Stimulated activated naive CD4-positive, alpha-beta T cell treated with Interleukin-2 at 50 U/mL for 16 hours (primary cell): ENCODE results near the gene ITK.
"Not testable (repeated sequence)": the region's sequence is repeated elsewhere in the genome, so short reads cannot be mapped to it uniquely, and the experiment has no call there.

ENCODE experiments used
- DNase-seq: peaks from one replicate; lab custom pipeline; 2025; lab: John Stamatoyannopoulos, UW

The ITK gene

GRCh38 chr5:157167214-157167621 lies 13.4 kb upstream of the ITK start:
- DNase-seq, result no peak

DNA sequence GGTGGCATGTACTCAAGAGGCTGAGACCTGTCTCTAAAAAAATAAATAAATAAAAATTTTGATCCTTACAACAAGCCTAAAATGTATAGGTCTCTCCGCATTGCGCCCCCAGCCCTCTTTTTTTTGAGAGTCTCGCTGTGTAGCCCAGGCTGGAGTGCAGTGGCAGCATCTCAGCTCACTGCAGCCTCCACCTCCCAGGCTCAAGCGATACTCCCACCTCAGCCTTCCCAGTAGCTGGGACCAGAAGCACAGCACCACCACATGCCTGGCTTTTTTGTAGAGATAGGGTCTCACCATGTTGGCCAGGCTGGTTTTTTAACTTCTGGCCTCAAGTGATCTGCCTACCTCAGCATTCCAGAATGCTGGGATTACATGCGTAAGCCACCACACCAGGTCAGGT lies 12.4 kb upstream of the ITK start:
- no peak for DNase-seq

GRCh38 chr5:157172403-157172802 lies 8.2 kb upstream of the ITK start:
- peak; percentile 93 for DNase-seq

- no peak for DNase-seq
Observed at GRCh38 chr5:157175071-157175612, 5.5 kb upstream of the ITK start.

GRCh38 chr5:157177953-157178352 lies 2.7 kb upstream of the ITK start:
- DNase-seq, result no peak

- DNase-seq, result no peak
Observed at GRCh38 chr5:157178966-157179365, 1.7 kb upstream of the ITK start.

GRCh38 chr5:157182143-157182757 lies 1.6 kb downstream of the ITK start:
- no peak for DNase-seq

GRCh38 chr5:157184117-157184670 lies 3.6 kb downstream of the ITK start:
- DNase-seq, result no peak

DNA sequence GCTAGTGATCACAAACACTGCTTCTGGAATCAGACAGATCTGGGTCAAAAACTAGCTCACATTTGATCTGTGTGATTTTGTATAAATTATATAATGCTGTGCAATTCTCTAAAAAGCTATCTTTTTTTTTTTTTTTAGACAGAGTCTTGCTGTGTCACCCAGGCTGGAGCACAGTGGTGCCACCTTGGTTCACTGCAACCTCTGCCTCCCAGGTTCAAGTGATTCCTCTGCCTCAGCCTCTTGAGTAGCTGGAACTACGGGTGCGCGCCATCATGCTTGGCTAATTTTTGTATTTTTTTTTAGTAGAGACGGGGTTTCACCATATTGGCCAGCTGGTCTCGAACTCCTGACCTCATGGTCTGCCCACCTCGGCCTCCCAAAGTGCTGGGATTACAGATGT lies 4.5 kb downstream of the ITK start:
- DNase-seq, result not testable (repeated sequence)

DNA sequence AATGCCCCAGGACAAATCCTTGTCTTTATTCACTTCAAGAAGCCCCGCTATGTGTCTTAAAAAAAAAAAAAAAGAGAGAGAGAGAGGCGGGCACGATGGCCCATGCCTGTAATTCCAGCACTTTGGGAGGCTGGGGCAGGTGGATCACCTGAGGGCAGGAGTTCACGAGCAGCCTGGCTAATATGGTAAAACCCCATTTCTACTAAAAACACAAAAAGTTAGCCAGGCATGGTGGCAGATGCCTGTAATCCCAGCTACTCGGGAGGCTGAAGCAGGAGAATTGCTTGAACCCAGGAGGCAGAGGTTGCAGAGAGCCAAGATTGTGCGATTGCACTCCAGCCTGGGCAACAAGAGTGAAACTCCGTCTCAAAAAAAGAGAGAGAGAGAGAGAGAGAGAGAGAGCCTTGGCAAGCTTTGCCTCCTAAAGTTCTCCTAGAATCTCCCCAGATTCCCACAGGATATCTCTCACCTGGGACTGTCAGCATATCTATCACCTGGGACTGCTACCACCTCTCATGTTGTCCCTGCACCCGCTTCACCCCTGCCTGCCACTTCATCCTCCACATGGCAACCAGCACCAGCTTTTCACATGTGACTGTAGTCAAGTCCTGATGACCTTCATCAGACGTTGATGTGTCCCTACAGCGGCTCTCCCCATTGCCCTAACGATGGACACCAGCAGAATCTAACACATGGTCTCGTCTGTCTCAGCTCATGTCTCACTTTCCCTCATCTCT lies 5.8 kb downstream of the ITK start:
- DNase-seq, result no peak

DNA sequence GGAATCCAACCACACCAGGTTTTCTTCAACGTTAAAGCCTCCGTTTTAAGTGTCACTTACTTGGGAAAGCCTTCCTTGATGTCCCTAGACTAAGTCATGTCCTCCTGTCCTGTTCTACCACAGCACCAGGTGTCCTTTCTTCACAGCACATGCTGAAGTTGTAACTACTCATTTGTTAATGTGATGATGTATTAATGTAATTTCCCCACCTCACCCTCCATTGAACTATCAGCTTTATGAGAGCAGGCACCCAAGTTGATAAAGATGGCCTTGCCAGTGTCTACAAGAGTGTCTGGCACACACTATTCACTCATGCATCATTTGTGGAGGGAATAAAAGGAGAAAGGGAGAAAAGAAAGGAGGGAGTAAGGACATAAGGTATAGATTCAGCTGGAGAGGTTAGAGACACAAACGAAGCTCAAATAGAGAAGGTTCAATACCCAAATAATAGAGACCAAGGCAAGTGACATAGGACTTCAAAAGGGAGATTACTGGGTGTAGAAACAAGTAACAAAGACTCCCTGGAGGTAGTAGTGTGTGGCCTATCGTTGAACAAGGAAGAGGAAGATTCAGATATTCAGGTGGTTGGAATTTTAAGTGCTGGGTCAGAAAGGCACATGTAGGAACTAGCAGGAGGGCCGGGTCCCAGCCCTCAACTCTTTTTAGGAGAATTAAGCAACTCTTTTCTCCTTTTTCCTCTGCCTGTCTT lies 6.6 kb downstream of the ITK start:
- no peak for DNase-seq

DNA sequence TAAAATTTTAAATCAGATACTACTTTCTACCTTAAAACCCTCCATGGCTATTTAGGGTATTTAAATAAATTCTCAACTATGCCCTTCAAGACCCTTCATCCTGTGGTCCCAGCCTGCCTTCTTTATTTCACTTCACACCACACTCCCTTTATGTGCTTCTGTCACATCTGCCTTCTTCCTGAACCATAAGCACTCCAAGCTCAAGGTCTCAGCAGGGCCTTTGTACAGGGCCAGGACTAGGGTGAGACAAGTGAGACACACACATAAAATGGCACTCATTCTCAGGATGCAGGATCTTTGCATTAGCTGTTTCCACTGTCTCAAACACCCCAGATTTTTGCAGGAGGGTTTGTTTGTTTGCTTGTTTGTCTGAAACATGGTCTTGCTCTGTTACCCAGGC lies 7.6 kb downstream of the ITK start:
- DNase-seq, result no peak

- peak; percentile 54 for DNase-seq
Observed at GRCh38 chr5:157189223-157189622, 8.6 kb downstream of the ITK start.

GRCh38 chr5:157193699-157194424 lies 13.2 kb downstream of the ITK start:
- DNase-seq, result no peak

- DNase-seq, result no peak
Observed at GRCh38 chr5:157196045-157196444, 15.4 kb downstream of the ITK start.

DNA sequence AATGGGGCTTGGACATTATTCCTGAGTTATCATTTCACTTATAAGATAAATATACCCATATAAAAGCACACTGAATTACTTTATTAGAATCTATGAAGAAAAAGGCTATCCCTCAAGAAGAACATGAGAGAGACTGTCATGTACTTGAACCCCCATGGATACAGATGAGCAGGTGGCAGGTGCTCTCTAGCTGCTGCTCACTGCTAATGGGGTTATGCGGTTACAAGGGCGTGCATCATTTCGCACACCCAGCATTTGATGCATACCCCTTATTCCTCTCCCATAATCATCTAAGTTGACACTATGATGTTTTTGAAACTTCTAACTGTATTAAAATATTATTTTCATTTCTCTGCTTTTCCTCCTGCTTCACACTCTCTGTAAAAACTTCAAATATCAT lies 16.4 kb downstream of the ITK start:
- no peak for DNase-seq

DNA sequence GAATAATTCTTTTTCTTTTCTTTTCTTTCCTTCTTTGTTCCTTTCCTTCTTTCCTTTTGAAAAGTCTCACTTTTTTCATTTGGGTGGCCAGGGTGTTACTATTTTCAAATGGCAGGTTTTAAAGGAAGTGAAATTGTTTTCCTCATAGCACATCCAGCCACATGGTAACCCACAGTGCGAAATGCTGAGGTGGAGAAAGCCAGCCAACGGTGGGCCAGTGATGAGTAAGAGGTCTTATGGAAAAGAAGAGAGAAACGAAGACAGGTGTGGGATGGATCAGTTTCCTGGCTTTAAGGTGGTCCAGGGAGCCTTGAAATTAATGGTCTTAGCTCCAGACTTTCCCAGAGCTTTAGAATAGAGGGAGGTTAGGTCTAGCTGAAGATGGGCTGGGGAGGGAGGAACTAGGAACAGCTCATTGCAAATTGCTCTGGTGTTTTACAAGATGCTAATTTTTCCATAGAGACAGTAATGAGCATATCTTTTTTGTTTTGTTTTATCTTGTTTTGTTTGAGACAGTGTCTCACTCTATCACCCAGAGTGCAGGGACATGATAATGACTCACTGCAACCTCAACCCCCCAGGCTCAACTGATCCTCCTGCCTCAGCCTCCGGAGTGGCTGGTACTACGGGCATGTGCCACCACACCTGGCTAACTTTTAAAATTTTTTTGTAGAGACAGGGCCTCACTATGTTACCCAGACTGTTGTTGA lies 17.8 kb downstream of the ITK start:
- DNase-seq, result peak; percentile 68

DNA sequence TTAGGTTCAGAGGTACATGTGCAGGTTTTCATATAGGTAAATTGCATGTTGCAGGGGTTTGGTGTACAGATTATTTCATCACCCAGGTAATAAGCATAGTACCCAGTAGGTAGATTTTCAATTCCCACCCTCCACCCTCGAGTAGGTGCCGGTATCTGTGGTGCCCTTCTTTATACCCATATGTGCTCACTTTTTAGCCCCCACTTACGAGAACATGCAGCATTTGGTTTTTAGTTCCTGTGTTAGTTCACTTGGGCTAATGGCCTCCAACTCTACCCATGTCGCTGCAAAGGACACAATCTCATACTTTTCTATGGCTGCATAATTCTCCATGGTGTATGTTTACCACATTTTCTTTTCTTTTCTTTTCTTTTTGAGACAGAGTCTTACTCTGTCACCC lies 21.2 kb downstream of the ITK start:
- no peak for DNase-seq

DNA sequence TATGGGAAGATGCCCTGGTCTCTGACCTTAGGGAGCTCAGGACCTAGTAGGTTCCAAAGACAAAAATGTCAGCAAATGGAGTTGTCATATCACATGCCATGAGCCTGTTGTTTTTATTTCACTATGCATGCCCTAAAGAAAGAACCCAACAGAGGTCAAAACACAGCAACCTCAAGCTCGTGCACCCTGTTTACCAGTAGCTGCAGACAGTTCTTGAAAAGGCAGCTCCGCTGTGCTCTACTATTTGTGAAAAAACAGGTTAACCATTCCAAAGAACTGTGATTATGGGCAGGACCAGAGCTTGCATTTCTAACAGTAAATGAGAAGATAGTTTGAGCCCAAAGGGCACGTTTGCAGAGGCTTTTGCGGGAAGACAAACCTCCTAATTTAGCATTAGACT lies 22.8 kb downstream of the ITK start:
- DNase-seq, result no peak

GRCh38 chr5:157204765-157205164 lies 24.1 kb downstream of the ITK start:
- no peak for DNase-seq

- DNase-seq, result no peak
Observed at GRCh38 chr5:157205708-157206107, 25.1 kb downstream of the ITK start.
